Measurements from ENCODE around the gene PFDN5. TPM values are rescaled to one million over a fixed set of nuclear protein-coding genes. Genes with fewer than 3 reads are reported as not detected.

The PFDN5 gene
- total and polyA plus RNA-seq, 5 donors from 2014 or later, result 506 to 1,800 (median 1,410) TPM

- Mint-ChIP-seq H3K27ac (peak overlapping the region; percentile 78 to 96 (median 93)), H3K36me3 (peaks cover 24% of the 10 kb centered on the region), H3K27me3 (no peaks in the 10 kb centered on the region), H3K9me3 (peaks cover 0 to 2% (median 0%) of the 10 kb centered on the region in 7 donors), H3K4me3 (peak overlapping the region; percentile 86 to 99 (median 97)), H3K4me1 (peaks cover 9 to 75% (median 48%) of the 10 kb centered on the region in 4 donors)
- Histone ChIP-seq H3K9me3 (ENCODE audit: control insufficient read depth in 2 of 2, low read length in 2 of 2) (no peaks in the 10 kb centered on the region), H3K27me3 (ENCODE audit: control insufficient read depth, insufficient read depth, low read length) (no peaks in the 10 kb centered on the region), H3K36me3 (ENCODE audit: control insufficient read depth, insufficient read depth, low read length) (peaks cover 40% of the 10 kb centered on the region), H3K27ac (ENCODE audit: insufficient read depth, low read length, poor library complexity, severe bottlenecking) (peak overlapping the region; percentile 75), H3K4me3 (ENCODE audit: low read depth, low read length) (peak overlapping the region; percentile 90), H3K4me1 (ENCODE audit: control insufficient read depth, insufficient read depth, low read length, poor library complexity, severe bottlenecking) (peaks cover 43% of the 10 kb centered on the region)
- DNase-seq, result no peak
- ATAC-seq (ENCODE audit: low read depth in 2 of 2), result no peak
Observed at GRCh38 chr12:53300187-53300586, 4.8 kb downstream of the PFDN5 start.

GRCh38 chr12:53302903-53303302 is 7.6 kb downstream of the PFDN5 start:
- no peak overlapping the region for H3K4me3 ChIP-seq (ENCODE audit: low read depth, low read length)
- Mint-ChIP-seq H3K27ac (peak overlapping the region in 2 of 3 donors; percentile 6 to 63), H3K36me3 (peaks cover 31% of the 10 kb centered on the region), H3K4me1 (peaks cover 6 to 52% (median 36%) of the 10 kb centered on the region in 4 donors), H3K9me3 (peaks cover 0 to 2% (median 0%) of the 10 kb centered on the region in 7 donors), H3K27me3 (no peaks in the 10 kb centered on the region), H3K4me3 (peak overlapping the region in 3 of 4 donors; percentile 60 to 99 (median 86))
- ATAC-seq (ENCODE audit: low read depth in 2 of 2) (no peak), DNase-seq (no peak)
- no peak overlapping the region for H3K27ac ChIP-seq (ENCODE audit: insufficient read depth, low read length, poor library complexity, severe bottlenecking)
- H3K9me3 ChIP-seq (ENCODE audit: control insufficient read depth in 2 of 2, low read length in 2 of 2), result no peaks in the 10 kb centered on the region
- peaks cover 31% of the 10 kb centered on the region for H3K4me1 ChIP-seq (ENCODE audit: control insufficient read depth, insufficient read depth, low read length, poor library complexity, severe bottlenecking)
- peaks cover 63% of the 10 kb centered on the region for H3K36me3 ChIP-seq (ENCODE audit: control insufficient read depth, insufficient read depth, low read length)
- no peaks in the 10 kb centered on the region for H3K27me3 ChIP-seq (ENCODE audit: control insufficient read depth, insufficient read depth, low read length)

GRCh38 chr12:53306826-53307225 is 11.5 kb downstream of the PFDN5 start:
- Histone ChIP-seq H3K36me3 (ENCODE audit: control insufficient read depth, insufficient read depth, low read length) (peaks cover 73% of the 10 kb centered on the region), H3K27me3 (ENCODE audit: control insufficient read depth, insufficient read depth, low read length) (no peaks in the 10 kb centered on the region), H3K27ac (ENCODE audit: insufficient read depth, low read length, poor library complexity, severe bottlenecking) (no peak overlapping the region), H3K9me3 (ENCODE audit: control insufficient read depth in 2 of 2, low read length in 2 of 2) (no peaks in the 10 kb centered on the region), H3K4me1 (ENCODE audit: control insufficient read depth, insufficient read depth, low read length, poor library complexity, severe bottlenecking) (peaks cover 10% of the 10 kb centered on the region), H3K4me3 (ENCODE audit: low read depth, low read length) (no peak overlapping the region)
- Mint-ChIP-seq H3K4me1 (peaks cover 6 to 21% (median 13%) of the 10 kb centered on the region in 4 donors), H3K27me3 (no peaks in the 10 kb centered on the region), H3K36me3 (peaks cover 42% of the 10 kb centered on the region), H3K4me3 (no peak overlapping the region), H3K9me3 (no peaks in the 10 kb centered on the region), H3K27ac (peak overlapping the region in 1 of 3 donors; percentile 91)
- ATAC-seq (ENCODE audit: low read depth in 2 of 2) (no peak), DNase-seq (no peak)

- no peak overlapping the region for H3K27ac ChIP-seq (ENCODE audit: insufficient read depth, low read length, poor library complexity, severe bottlenecking)
- DNase-seq (no peak), ATAC-seq (ENCODE audit: low read depth in 2 of 2) (no peak)
- H3K27me3 ChIP-seq (ENCODE audit: control insufficient read depth, insufficient read depth, low read length), result no peaks in the 10 kb centered on the region
- peaks cover 32% of the 10 kb centered on the region for H3K36me3 Mint-ChIP-seq
- H3K36me3 ChIP-seq (ENCODE audit: control insufficient read depth, insufficient read depth, low read length), result peaks cover 59% of the 10 kb centered on the region
- H3K27ac Mint-ChIP-seq, result peak overlapping the region in 1 of 3 donors; percentile 67
- H3K9me3 Mint-ChIP-seq, result no peaks in the 10 kb centered on the region
- no peak overlapping the region for H3K4me3 Mint-ChIP-seq
- H3K4me1 ChIP-seq (ENCODE audit: control insufficient read depth, insufficient read depth, low read length, poor library complexity, severe bottlenecking), result no peaks in the 10 kb centered on the region
- no peak overlapping the region for H3K4me3 ChIP-seq (ENCODE audit: low read depth, low read length)
- H3K27me3 Mint-ChIP-seq, result no peaks in the 10 kb centered on the region
- peaks cover 0 to 12% (median 3%) of the 10 kb centered on the region in 4 donors for H3K4me1 Mint-ChIP-seq
- H3K9me3 ChIP-seq (ENCODE audit: control insufficient read depth in 2 of 2, low read length in 2 of 2), result no peaks in the 10 kb centered on the region
Observed at GRCh38 chr12:53308276-53308675, 12.9 kb downstream of the PFDN5 start.

- ATAC-seq (ENCODE audit: low read depth in 2 of 2) (no peak), DNase-seq (no peak)
- Mint-ChIP-seq H3K9me3 (no peaks in the 10 kb centered on the region), H3K27me3 (no peaks in the 10 kb centered on the region), H3K4me1 (peaks cover 0 to 9% (median 6%) of the 10 kb centered on the region in 4 donors), H3K36me3 (peaks cover 29% of the 10 kb centered on the region), H3K27ac (no peak overlapping the region), H3K4me3 (no peak overlapping the region)
- Histone ChIP-seq H3K27ac (ENCODE audit: insufficient read depth, low read length, poor library complexity, severe bottlenecking) (no peak overlapping the region), H3K4me1 (ENCODE audit: control insufficient read depth, insufficient read depth, low read length, poor library complexity, severe bottlenecking) (no peaks in the 10 kb centered on the region), H3K9me3 (ENCODE audit: control insufficient read depth in 2 of 2, low read length in 2 of 2) (no peaks in the 10 kb centered on the region), H3K4me3 (ENCODE audit: low read depth, low read length) (no peak overlapping the region), H3K36me3 (ENCODE audit: control insufficient read depth, insufficient read depth, low read length) (peaks cover 47% of the 10 kb centered on the region), H3K27me3 (ENCODE audit: control insufficient read depth, insufficient read depth, low read length) (no peaks in the 10 kb centered on the region)
Observed at GRCh38 chr12:53313996-53314395, 18.7 kb downstream of the PFDN5 start.

- DNase-seq (no peak), ATAC-seq (ENCODE audit: low read depth in 2 of 2) (no peak)
- Mint-ChIP-seq H3K4me3 (peak overlapping the region; percentile 96 to 99 (median 98)), H3K27me3 (peaks cover 7% of the 10 kb centered on the region), H3K27ac (peak overlapping the region; percentile 95 to 99 (median 98)), H3K36me3 (peaks cover 9% of the 10 kb centered on the region), H3K4me1 (peaks cover 8 to 51% (median 37%) of the 10 kb centered on the region in 4 donors), H3K9me3 (no peaks in the 10 kb centered on the region)
- Histone ChIP-seq H3K4me1 (ENCODE audit: control insufficient read depth, insufficient read depth, low read length, poor library complexity, severe bottlenecking) (peaks cover 40% of the 10 kb centered on the region), H3K36me3 (ENCODE audit: control insufficient read depth, insufficient read depth, low read length) (peaks cover 15% of the 10 kb centered on the region), H3K4me3 (ENCODE audit: low read depth, low read length) (peak overlapping the region; percentile 85), H3K27me3 (ENCODE audit: control insufficient read depth, insufficient read depth, low read length) (no peaks in the 10 kb centered on the region), H3K9me3 (ENCODE audit: control insufficient read depth in 2 of 2, low read length in 2 of 2) (no peaks in the 10 kb centered on the region), H3K27ac (ENCODE audit: insufficient read depth, low read length, poor library complexity, severe bottlenecking) (peak overlapping the region; percentile 91)
Observed at GRCh38 chr12:53320352-53321195, 25.2 kb downstream of the PFDN5 start.

GRCh38 chr12:53324113-53324778 is 28.9 kb downstream of the PFDN5 start:
- H3K27ac Mint-ChIP-seq, result peak overlapping the region; percentile 94 to 98 (median 97)
- H3K4me3 Mint-ChIP-seq, result peak overlapping the region; percentile 92 to 99 (median 96)
- H3K36me3 ChIP-seq (ENCODE audit: control insufficient read depth, insufficient read depth, low read length), result no peaks in the 10 kb centered on the region
- no peaks in the 10 kb centered on the region for H3K36me3 Mint-ChIP-seq
- DNase-seq (peak; percentile 27 to 87 (median 69)), ATAC-seq (ENCODE audit: low read depth in 2 of 2) (peak; percentile 31 to 35)
- H3K9me3 ChIP-seq (ENCODE audit: control insufficient read depth in 2 of 2, low read length in 2 of 2), result no peaks in the 10 kb centered on the region
- H3K4me1 Mint-ChIP-seq, result peaks cover 8 to 47% (median 37%) of the 10 kb centered on the region in 4 donors
- H3K27me3 Mint-ChIP-seq, result peaks cover 7% of the 10 kb centered on the region
- H3K27me3 ChIP-seq (ENCODE audit: control insufficient read depth, insufficient read depth, low read length), result no peaks in the 10 kb centered on the region
- H3K9me3 Mint-ChIP-seq, result no peaks in the 10 kb centered on the region
- H3K4me1 ChIP-seq (ENCODE audit: control insufficient read depth, insufficient read depth, low read length, poor library complexity, severe bottlenecking), result peaks cover 47% of the 10 kb centered on the region
- H3K27ac ChIP-seq (ENCODE audit: insufficient read depth, low read length, poor library complexity, severe bottlenecking), result peak overlapping the region; percentile 85
- H3K4me3 ChIP-seq (ENCODE audit: low read depth, low read length), result peak overlapping the region; percentile 77
